ENCODE data around the gene BRSK1.

DNA sequence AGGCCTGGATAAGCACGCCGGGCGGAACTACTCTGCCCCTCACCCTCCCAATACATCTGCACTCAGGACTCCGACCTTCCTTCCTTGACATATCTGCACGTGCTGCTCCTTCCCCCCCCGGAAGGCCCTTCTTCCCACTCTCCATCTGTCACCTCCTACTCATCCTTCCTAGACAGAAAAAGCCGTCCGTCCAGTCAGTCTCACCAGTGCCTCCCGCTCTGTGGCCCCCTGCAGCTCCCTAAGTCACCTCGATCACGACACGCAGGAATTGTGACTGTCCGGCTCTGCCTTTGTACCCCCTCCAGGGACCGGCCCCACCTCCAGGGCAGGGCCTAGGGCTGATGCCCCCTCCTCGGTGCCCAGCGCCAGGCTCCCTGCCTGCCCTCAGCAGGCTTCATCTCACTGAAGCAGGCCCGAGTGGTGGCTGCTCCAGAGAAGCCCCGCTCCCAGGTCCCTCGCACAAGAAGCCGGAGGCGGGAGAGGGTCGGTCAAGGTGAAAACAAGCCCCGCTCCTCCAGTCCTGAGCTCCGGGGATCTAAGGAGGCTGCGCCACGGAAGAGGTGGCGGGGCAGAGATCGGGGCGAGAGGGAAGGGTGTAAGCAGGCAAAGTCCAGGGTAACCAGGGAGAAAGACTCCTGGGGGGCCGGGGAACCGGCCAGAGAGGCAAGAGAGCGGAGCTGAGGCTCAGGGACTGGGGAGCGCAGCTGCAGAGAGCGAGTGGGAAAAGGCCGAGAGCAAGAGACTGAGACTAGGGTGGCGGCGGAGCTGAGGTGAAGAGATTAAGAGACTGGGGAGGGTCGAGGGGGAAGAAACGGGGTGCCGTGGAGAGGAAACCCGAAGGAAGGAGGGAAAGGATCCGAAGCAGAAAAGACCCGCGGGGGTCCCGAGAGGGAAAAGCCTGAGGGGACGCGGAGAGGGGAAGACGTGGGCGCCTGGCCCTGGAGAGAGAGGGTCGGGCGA lies 26.1 kb upstream of the BRSK1 start:
- no peak for TF ChIP-seq POLR2A (IDR thresholded peaks at IDR 0.05; ENCODE audit: low read length)
- TF ChIP-seq JUN (IDR thresholded peaks at IDR 0.05), result no peak
- TF ChIP-seq, protein P1, sequence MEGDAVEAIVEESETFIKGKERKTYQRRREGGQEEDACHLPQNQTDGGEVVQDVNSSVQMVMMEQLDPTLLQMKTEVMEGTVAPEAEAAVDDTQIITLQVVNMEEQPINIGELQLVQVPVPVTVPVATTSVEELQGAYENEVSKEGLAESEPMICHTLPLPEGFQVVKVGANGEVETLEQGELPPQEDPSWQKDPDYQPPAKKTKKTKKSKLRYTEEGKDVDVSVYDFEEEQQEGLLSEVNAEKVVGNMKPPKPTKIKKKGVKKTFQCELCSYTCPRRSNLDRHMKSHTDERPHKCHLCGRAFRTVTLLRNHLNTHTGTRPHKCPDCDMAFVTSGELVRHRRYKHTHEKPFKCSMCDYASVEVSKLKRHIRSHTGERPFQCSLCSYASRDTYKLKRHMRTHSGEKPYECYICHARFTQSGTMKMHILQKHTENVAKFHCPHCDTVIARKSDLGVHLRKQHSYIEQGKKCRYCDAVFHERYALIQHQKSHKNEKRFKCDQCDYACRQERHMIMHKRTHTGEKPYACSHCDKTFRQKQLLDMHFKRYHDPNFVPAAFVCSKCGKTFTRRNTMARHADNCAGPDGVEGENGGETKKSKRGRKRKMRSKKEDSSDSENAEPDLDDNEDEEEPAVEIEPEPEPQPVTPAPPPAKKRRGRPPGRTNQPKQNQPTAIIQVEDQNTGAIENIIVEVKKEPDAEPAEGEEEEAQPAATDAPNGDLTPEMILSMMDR (IDR thresholded peaks at IDR 0.05), result no peak
- TF ChIP-seq MYC (IDR thresholded peaks at IDR 0.05; ENCODE audit: borderline replicate concordance, low read length), result no peak
- TF ChIP-seq EP300 (IDR thresholded peaks at IDR 0.05), result no peak
- TF ChIP-seq KDM1A (IDR thresholded peaks at IDR 0.05; ENCODE audit: low read depth), result no peak
- TF ChIP-seq, protein P2, sequence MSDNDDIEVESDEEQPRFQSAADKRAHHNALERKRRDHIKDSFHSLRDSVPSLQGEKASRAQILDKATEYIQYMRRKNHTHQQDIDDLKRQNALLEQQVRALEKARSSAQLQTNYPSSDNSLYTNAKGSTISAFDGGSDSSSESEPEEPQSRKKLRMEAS (IDR thresholded peaks at IDR 0.05), result peak; percentile 50; the same call in 1 of the 2 replicates
- no peak for TF ChIP-seq CBX2 (IDR thresholded peaks at IDR 0.05; ENCODE audit: borderline replicate concordance, low read depth)
- TF ChIP-seq ZFP36 (IDR thresholded peaks at IDR 0.05; ENCODE audit: borderline replicate concordance, partially characterized antibody), result no peak
- TF ChIP-seq, protein P3, sequence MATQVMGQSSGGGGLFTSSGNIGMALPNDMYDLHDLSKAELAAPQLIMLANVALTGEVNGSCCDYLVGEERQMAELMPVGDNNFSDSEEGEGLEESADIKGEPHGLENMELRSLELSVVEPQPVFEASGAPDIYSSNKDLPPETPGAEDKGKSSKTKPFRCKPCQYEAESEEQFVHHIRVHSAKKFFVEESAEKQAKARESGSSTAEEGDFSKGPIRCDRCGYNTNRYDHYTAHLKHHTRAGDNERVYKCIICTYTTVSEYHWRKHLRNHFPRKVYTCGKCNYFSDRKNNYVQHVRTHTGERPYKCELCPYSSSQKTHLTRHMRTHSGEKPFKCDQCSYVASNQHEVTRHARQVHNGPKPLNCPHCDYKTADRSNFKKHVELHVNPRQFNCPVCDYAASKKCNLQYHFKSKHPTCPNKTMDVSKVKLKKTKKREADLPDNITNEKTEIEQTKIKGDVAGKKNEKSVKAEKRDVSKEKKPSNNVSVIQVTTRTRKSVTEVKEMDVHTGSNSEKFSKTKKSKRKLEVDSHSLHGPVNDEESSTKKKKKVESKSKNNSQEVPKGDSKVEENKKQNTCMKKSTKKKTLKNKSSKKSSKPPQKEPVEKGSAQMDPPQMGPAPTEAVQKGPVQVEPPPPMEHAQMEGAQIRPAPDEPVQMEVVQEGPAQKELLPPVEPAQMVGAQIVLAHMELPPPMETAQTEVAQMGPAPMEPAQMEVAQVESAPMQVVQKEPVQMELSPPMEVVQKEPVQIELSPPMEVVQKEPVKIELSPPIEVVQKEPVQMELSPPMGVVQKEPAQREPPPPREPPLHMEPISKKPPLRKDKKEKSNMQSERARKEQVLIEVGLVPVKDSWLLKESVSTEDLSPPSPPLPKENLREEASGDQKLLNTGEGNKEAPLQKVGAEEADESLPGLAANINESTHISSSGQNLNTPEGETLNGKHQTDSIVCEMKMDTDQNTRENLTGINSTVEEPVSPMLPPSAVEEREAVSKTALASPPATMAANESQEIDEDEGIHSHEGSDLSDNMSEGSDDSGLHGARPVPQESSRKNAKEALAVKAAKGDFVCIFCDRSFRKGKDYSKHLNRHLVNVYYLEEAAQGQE (IDR thresholded peaks at IDR 0.05), result no peak
- TF ChIP-seq MAZ (IDR thresholded peaks at IDR 0.05; ENCODE audit: borderline replicate concordance, low read depth, low read length), result no peak

All from A549 (cell line).